Hypothalamus (tissue), 51 donors: Measurements from ENCODE around the gene CATSPERB.
"Not testable (repeated sequence)": the region's sequence is repeated elsewhere in the genome, so short reads cannot be mapped to it uniquely, and the experiment has no call there.

ENCODE experiments used
- DNase-seq, 51 donors: peaks; one replicate each; lab custom pipeline; 2025; lab: John Stamatoyannopoulos, UW

CATSPERB gene

GRCh38 chr14:91534059-91534458 lies 197.8 kb downstream of the CATSPERB start:
- DNase-seq, result not testable (repeated sequence)

DNA sequence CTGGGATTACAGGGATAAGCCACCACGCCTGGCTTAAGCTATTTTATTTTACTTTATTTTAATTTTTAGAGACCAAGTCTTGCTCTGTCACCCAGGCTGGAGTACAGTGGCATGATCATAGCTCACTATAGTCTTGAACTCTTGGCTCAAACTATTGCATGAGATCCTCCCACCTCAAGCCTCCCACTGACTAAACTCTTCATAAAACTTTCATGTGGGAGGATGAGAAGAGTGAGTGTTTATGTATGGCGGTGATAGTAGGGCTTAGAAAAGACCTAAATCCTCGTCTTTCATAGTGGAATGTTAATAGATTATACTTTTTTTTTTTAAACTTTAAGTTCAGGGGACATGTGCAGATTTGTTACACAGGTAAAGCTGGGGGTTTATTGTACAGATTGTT lies 198.3 kb downstream of the CATSPERB start:
- DNase-seq, result no peak
